H9 (cell line): Measurements from ENCODE around the gene ENO1. TPM values are rescaled to one million over a fixed set of nuclear protein-coding genes. Genes with fewer than 3 reads are reported as not detected.

Experiments
- DNase-seq: peaks from one replicate; pipeline ENCODE4 v3.0.0-alpha.2; 2017
- H2AFZ ChIP-seq: one replicate; pipeline ENCODE4 v1.6.1; 2013; ENCODE audit warnings: mild to moderate bottlenecking, low read length, control low read depth, moderate library complexity
- H2AK5ac ChIP-seq: 2 replicates; pipeline ENCODE4 v1.6.1; 2013; ENCODE audit warnings: low read length, control low read depth, mixed read lengths; ENCODE audit not compliant: insufficient read length
- H2BK120ac ChIP-seq: one replicate; pipeline ENCODE4 v1.6.1; 2013; ENCODE audit warnings: low read depth, mild to moderate bottlenecking, low read length, control low read depth, inconsistent platforms; ENCODE audit not compliant: poor library complexity, severe bottlenecking
- H2BK12ac ChIP-seq: 2 replicates; pipeline ENCODE4 v1.6.1; 2013; ENCODE audit warnings: low read length, control low read depth, mixed read lengths, low read depth; ENCODE audit not compliant: insufficient read length
- H2BK15ac ChIP-seq: 2 replicates; pipeline ENCODE4 v1.6.1; 2013; ENCODE audit warnings: low read depth, low read length, control low read depth
- H2BK20ac ChIP-seq: one replicate; pipeline ENCODE4 v1.6.1; 2013; ENCODE audit warnings: low read depth, mild to moderate bottlenecking, low read length, control low read depth, inconsistent platforms; ENCODE audit not compliant: poor library complexity, severe bottlenecking
- H2BK5ac ChIP-seq: 2 replicates; pipeline ENCODE4 v1.6.1; 2013; ENCODE audit warnings: low read length, control low read depth, mixed read lengths; ENCODE audit not compliant: insufficient read length
- H3K14ac ChIP-seq: 2 replicates; pipeline ENCODE4 v1.6.1; 2013; ENCODE audit warnings: low read length, control low read depth; ENCODE audit not compliant: insufficient read depth
- H3K18ac ChIP-seq: 2 replicates; pipeline ENCODE4 v1.6.1; 2013; ENCODE audit warnings: low read depth, mild to moderate bottlenecking, mixed read lengths, low read length, control low read depth; ENCODE audit not compliant: insufficient read length
- H3K23ac ChIP-seq: 2 replicates; pipeline ENCODE4 v1.6.1; 2013; ENCODE audit warnings: low read length, control low read depth, mixed read lengths, low read depth; ENCODE audit not compliant: insufficient read length
- H3K23me2 ChIP-seq: 2 replicates; pipeline ENCODE4 v1.6.1; 2013; ENCODE audit warnings: low read depth, mild to moderate bottlenecking, mixed read lengths, low read length, control low read depth; ENCODE audit not compliant: insufficient read length, poor library complexity, severe bottlenecking
- H3K27ac ChIP-seq: 2 replicates; pipeline ENCODE4 v1.5.1; 2013; ENCODE audit warnings: low read length, control low read depth, mixed read lengths, low read depth; ENCODE audit not compliant: insufficient read length
- H3K27me3 ChIP-seq: 2 replicates; pipeline ENCODE4 v1.6.1; 2013; ENCODE audit warnings: low read length, control low read depth, inconsistent platforms; ENCODE audit not compliant: insufficient read depth
- H3K4ac ChIP-seq: 2 replicates; pipeline ENCODE4 v1.6.1; 2013; ENCODE audit warnings: low read depth, mild to moderate bottlenecking, control low read depth, inconsistent platforms, low read length, moderate library complexity
- H3K4me1 ChIP-seq: 2 replicates; pipeline ENCODE4 v1.6.1; 2013; ENCODE audit warnings: low read length, control low read depth, inconsistent platforms; ENCODE audit not compliant: insufficient read depth
- H3K4me2 ChIP-seq: 2 replicates; pipeline ENCODE4 v1.6.1; 2013; ENCODE audit warnings: low read length, control low read depth, mixed read lengths; ENCODE audit not compliant: insufficient read length, insufficient read depth
- H3K56ac ChIP-seq: 2 replicates; pipeline ENCODE4 v1.6.1; 2013; ENCODE audit warnings: low read depth, mild to moderate bottlenecking, mixed read lengths, low read length, control low read depth; ENCODE audit not compliant: insufficient read length
- H3K79me1 ChIP-seq: 2 replicates; pipeline ENCODE4 v1.6.1; 2013; ENCODE audit warnings: low read depth, mild to moderate bottlenecking, moderate library complexity, low read length, control low read depth, inconsistent platforms; ENCODE audit not compliant: insufficient read depth, poor library complexity, severe bottlenecking
- H3K79me2 ChIP-seq: 2 replicates; pipeline ENCODE4 v1.6.1; 2013; ENCODE audit warnings: low read length, control low read depth, inconsistent platforms; ENCODE audit not compliant: insufficient read depth
- H3K9ac ChIP-seq: 2 replicates; pipeline ENCODE4 v1.6.1; 2013; ENCODE audit warnings: low read length, control low read depth, mixed read lengths; ENCODE audit not compliant: insufficient read length; ENCODE audit errors: extremely low read depth
- H3K9me3 ChIP-seq: one replicate; pipeline ENCODE4 v1.6.1; 2013; ENCODE audit warnings: low read depth, low read length, inconsistent platforms; ENCODE audit not compliant: control insufficient read depth
- H3T11ph ChIP-seq: one replicate; pipeline ENCODE4 v1.6.1; 2013; ENCODE audit warnings: mild to moderate bottlenecking, low read length, control low read depth, inconsistent platforms
- H4K20me1 ChIP-seq: one replicate; pipeline ENCODE4 v1.6.1; 2013; ENCODE audit not compliant: control insufficient read depth, insufficient read length, insufficient read depth
- H4K5ac ChIP-seq: 2 replicates; pipeline ENCODE4 v1.6.1; 2013; ENCODE audit warnings: low read depth, mild to moderate bottlenecking, mixed read lengths, low read length, control low read depth; ENCODE audit not compliant: insufficient read length
- H4K8ac ChIP-seq: replicated peaks from 2 replicates; pipeline ENCODE4 v1.6.1; 2013; ENCODE audit warnings: low read length, control low read depth, mixed read lengths, low read depth; ENCODE audit not compliant: insufficient read length
- H4K91ac ChIP-seq: 2 replicates; pipeline ENCODE4 v1.6.1; 2013; ENCODE audit warnings: low read depth, mild to moderate bottlenecking, moderate library complexity, mixed read lengths, low read length, control low read depth; ENCODE audit not compliant: insufficient read length
- H3K27ac Mint-ChIP-seq, 3 experiments: 2 replicates in 2 of 3; 3 replicates in 1 of 3; pipeline ENCODE4 v1.8.0; 2020 to 2021; ENCODE audit warnings: mixed read lengths in 3 of 3, mild to moderate bottlenecking in 1 of 3, moderate library complexity in 1 of 3
- H3K27me3 Mint-ChIP-seq: 2 replicates; pipeline ENCODE4 v1.8.0; 2021; ENCODE audit warnings: low read depth, mild to moderate bottlenecking, moderate library complexity, mixed read lengths
- H3K36me3 Mint-ChIP-seq, 3 experiments: 2 replicates in 2 of 3; 3 replicates in 1 of 3; pipeline ENCODE4 v1.8.0; 2020 to 2021; ENCODE audit warnings: low read depth in 3 of 3, mixed read lengths in 3 of 3; ENCODE audit not compliant: insufficient read depth in 1 of 3
- H3K4me1 Mint-ChIP-seq, 2 experiments: 2 replicates each; pipeline ENCODE4 v1.8.0; 2020; ENCODE audit warnings: mixed read lengths in 2 of 2
- H3K4me3 Mint-ChIP-seq, 2 experiments: 2 replicates in 1 of 2; 3 replicates in 1 of 2; pipeline ENCODE4 v1.8.0; 2020 to 2021; ENCODE audit warnings: mild to moderate bottlenecking in 2 of 2, mixed read lengths in 2 of 2, moderate library complexity in 1 of 2
- H3K9me3 Mint-ChIP-seq, 2 experiments: 2 replicates in 1 of 2; 3 replicates in 1 of 2; pipeline ENCODE4 v1.8.0; 2020; ENCODE audit warnings: mild to moderate bottlenecking in 2 of 2, mixed read lengths in 2 of 2, moderate library complexity in 1 of 2
- CTCF ChIP-seq: fragments of 200-600 bp; sonication (generic); conservative IDR thresholded peaks from 3 replicates; pipeline ENCODE4 v1.8.0; 2021; ENCODE audit warnings: antibody characterized with exemption, mild to moderate bottlenecking
- WGBS: extraction: QIAGEN DNeasy Blood & Tissue Kit; methylation state at CpG from one replicate; pipeline ENCODE4 v1.1.7; 2013; ENCODE audit warnings: missing lambda C conversion rate, low lambda C conversion rate, mixed read lengths; ENCODE audit not compliant: insufficient read length; ENCODE audit errors: extremely low coverage; 5-methylcytosine and 5-hydroxymethylcytosine counted together
- total RNA-seq: library from RNA; stranded (reverse); gene quantifications from 2 replicates; pipeline ENCODE4 v1.2.1, GENCODE V29; 2021

The ENO1 gene
- total RNA-seq, 1 experiment from 2014 or later = 1,781 TPM

- Mint-ChIP-seq H3K36me3 (peaks cover 42 to 65% (median 56%) of the 10 kb centered on the region in 3 experiments), H3K4me3 (no peak overlapping the region), H3K9me3 (no peaks in the 10 kb centered on the region), H3K27me3 (no peaks in the 10 kb centered on the region; the same call in 1 of the 2 replicates), H3K4me1 (peaks cover 15 to 32% of the 10 kb centered on the region in 2 experiments), H3K27ac (peak overlapping the region; percentile 28 to 95 (median 49); a peak in 5 of 7 replicates)
- no peak for DNase-seq
- no peaks in the 10 kb centered on the region for H3K79me2 ChIP-seq
- H3K23me2 ChIP-seq = no peaks in the 10 kb centered on the region
- H3K14ac ChIP-seq = no peak overlapping the region
- no peak overlapping the region for H3K4me2 ChIP-seq
- no peaks in the 10 kb centered on the region for H3K9me3 ChIP-seq
- no peak overlapping the region for H3K4ac ChIP-seq
- no peak for TF ChIP-seq CTCF
- H3K23ac ChIP-seq = no peak overlapping the region
- H4K8ac ChIP-seq = no peak overlapping the region
- H2AFZ ChIP-seq = no peak overlapping the region
- H3K56ac ChIP-seq = no peak overlapping the region
- no peak overlapping the region for H2BK20ac ChIP-seq
- H3K9ac ChIP-seq = no peak overlapping the region
- H3K27me3 ChIP-seq = no peaks in the 10 kb centered on the region
- H3T11ph ChIP-seq = no peak overlapping the region
- H3K4me1 ChIP-seq = no peaks in the 10 kb centered on the region
- H2BK120ac ChIP-seq = no peak overlapping the region
- no peak overlapping the region for H4K5ac ChIP-seq
- WGBS = no CpG with 5 or more reads among the region's 2 CpGs
- H3K79me1 ChIP-seq = no peaks in the 10 kb centered on the region
- H3K27ac ChIP-seq = no peak overlapping the region
- no peak overlapping the region for H2AK5ac ChIP-seq
- no peak overlapping the region for H4K91ac ChIP-seq
- no peak overlapping the region for H2BK5ac ChIP-seq
- no peak overlapping the region for H2BK12ac ChIP-seq
- no peak overlapping the region for H3K18ac ChIP-seq
- H4K20me1 ChIP-seq = no peaks in the 10 kb centered on the region
- no peak overlapping the region for H2BK15ac ChIP-seq
Measured at GRCh38 chr1:8858112-8858668, 20.3 kb downstream of the ENO1 start.
